GM12891 (cell line): ENCODE measurements around the gene DNAJC11.

Experiments
- POLR2A ChIP-seq: IDR thresholded peaks from 2 replicates; pipeline ENCODE4 v1.6.1; 2011; ENCODE audit warnings: low read depth, low read length, control low read depth
- POLR2AphosphoS5 ChIP-seq: IDR thresholded peaks from 2 replicates; pipeline ENCODE4 v1.6.1; 2011; ENCODE audit warnings: low read depth, low read length, control low read depth
- POU2F2 ChIP-seq: IDR thresholded peaks from 2 replicates; pipeline ENCODE4 v1.6.1; 2011; ENCODE audit warnings: low read depth, mild to moderate bottlenecking, control low read depth, low read length, moderate library complexity
- SPI1 ChIP-seq: IDR thresholded peaks from 2 replicates; pipeline ENCODE4 v1.6.1; 2011; ENCODE audit warnings: low read depth, low read length, control low read depth
- TAF1 ChIP-seq: IDR thresholded peaks from 2 replicates; pipeline ENCODE4 v1.6.1; 2011; ENCODE audit warnings: low read depth, low read length, control low read depth

GRCh38 chr1:6646499-6647148 is 55.0 kb downstream of the DNAJC11 start:
- TF ChIP-seq POLR2A (no peak), POLR2AphosphoS5 (no peak), SPI1 (no peak), TAF1 (no peak), POU2F2 (no peak)
